ENCODE measurements around the gene PAQR5.

The PAQR5 gene

GRCh38 chr15:69395460-69395859 is 96.7 kb downstream of the PAQR5 start:
- no peak overlapping the region for H3K27ac Mint-ChIP-seq

GRCh38 chr15:69395991-69396390 is 97.3 kb downstream of the PAQR5 start:
- Mint-ChIP-seq H3K36me3 (no peaks in the 10 kb centered on the region), H3K9me3 (ENCODE audit: low read depth) (no peaks in the 10 kb centered on the region), H3K4me1 (ENCODE audit: low read depth) (peaks cover 17% of the 10 kb centered on the region), H3K27ac (no peak overlapping the region), H3K27me3 (no peaks in the 10 kb centered on the region), H3K4me3 (no peak overlapping the region)

More at GRCh38 chr15:69395460-69395859, 96.7 kb downstream of the PAQR5 start:
- H3K4me1 Mint-ChIP-seq (ENCODE audit: low read depth), result peaks cover 13% of the 10 kb centered on the region
- H3K4me3 Mint-ChIP-seq, result no peak overlapping the region
- H3K9me3 Mint-ChIP-seq (ENCODE audit: low read depth), result no peaks in the 10 kb centered on the region
- H3K36me3 Mint-ChIP-seq, result no peaks in the 10 kb centered on the region
- H3K27me3 Mint-ChIP-seq, result no peaks in the 10 kb centered on the region

GRCh38 chr15:69398491-69398891 is 99.8 kb downstream of the PAQR5 start:
- Mint-ChIP-seq H3K27me3 (no peaks in the 10 kb centered on the region), H3K27ac (no peak overlapping the region), H3K9me3 (ENCODE audit: low read depth) (no peaks in the 10 kb centered on the region), H3K36me3 (no peaks in the 10 kb centered on the region), H3K4me1 (ENCODE audit: low read depth) (peaks cover 17% of the 10 kb centered on the region), H3K4me3 (no peak overlapping the region)

GRCh38 chr15:69400850-69401249 is 102.1 kb downstream of the PAQR5 start:
- Mint-ChIP-seq H3K27me3 (peaks cover 3% of the 10 kb centered on the region), H3K9me3 (ENCODE audit: low read depth) (no peaks in the 10 kb centered on the region), H3K27ac (peak overlapping the region; percentile 6), H3K36me3 (no peaks in the 10 kb centered on the region), H3K4me3 (no peak overlapping the region), H3K4me1 (ENCODE audit: low read depth) (peaks cover 10% of the 10 kb centered on the region)

- no peak overlapping the region for H3K4me3 Mint-ChIP-seq
- no peaks in the 10 kb centered on the region for H3K9me3 Mint-ChIP-seq (ENCODE audit: low read depth)
- H3K4me1 Mint-ChIP-seq (ENCODE audit: low read depth), result peaks cover 10% of the 10 kb centered on the region
- no peaks in the 10 kb centered on the region for H3K36me3 Mint-ChIP-seq
- H3K27me3 Mint-ChIP-seq, result peaks cover 6% of the 10 kb centered on the region
- H3K27ac Mint-ChIP-seq, result no peak overlapping the region
These were observed 104.1 kb downstream of the PAQR5 start for GRCh38 chr15:69402816-69403215.

GRCh38 chr15:69403594-69403993 is 104.9 kb downstream of the PAQR5 start:
- peaks cover 6% of the 10 kb centered on the region for H3K4me1 Mint-ChIP-seq (ENCODE audit: low read depth)
- H3K4me3 Mint-ChIP-seq, result no peak overlapping the region
- H3K9me3 Mint-ChIP-seq (ENCODE audit: low read depth), result no peaks in the 10 kb centered on the region
- peaks cover 6% of the 10 kb centered on the region for H3K27me3 Mint-ChIP-seq
- H3K27ac Mint-ChIP-seq, result no peak overlapping the region
- no peaks in the 10 kb centered on the region for H3K36me3 Mint-ChIP-seq

- Mint-ChIP-seq H3K27ac (no peak overlapping the region), H3K36me3 (no peaks in the 10 kb centered on the region), H3K9me3 (ENCODE audit: low read depth) (no peaks in the 10 kb centered on the region), H3K27me3 (peaks cover 8% of the 10 kb centered on the region), H3K4me3 (no peak overlapping the region), H3K4me1 (ENCODE audit: low read depth) (peaks cover 5% of the 10 kb centered on the region)
These were observed 106.4 kb downstream of the PAQR5 start for GRCh38 chr15:69405110-69405509.

- Mint-ChIP-seq H3K27me3 (peaks cover 8% of the 10 kb centered on the region), H3K9me3 (ENCODE audit: low read depth) (no peaks in the 10 kb centered on the region), H3K27ac (no peak overlapping the region), H3K4me1 (ENCODE audit: low read depth) (no peaks in the 10 kb centered on the region), H3K4me3 (no peak overlapping the region), H3K36me3 (no peaks in the 10 kb centered on the region)
These were observed 109.1 kb downstream of the PAQR5 start for GRCh38 chr15:69407719-69408400.

- Mint-ChIP-seq H3K27me3 (peaks cover 8% of the 10 kb centered on the region), H3K4me3 (no peak overlapping the region), H3K4me1 (ENCODE audit: low read depth) (peaks cover 5% of the 10 kb centered on the region), H3K27ac (no peak overlapping the region), H3K9me3 (ENCODE audit: low read depth) (no peaks in the 10 kb centered on the region), H3K36me3 (no peaks in the 10 kb centered on the region)
These were observed 110.1 kb downstream of the PAQR5 start for GRCh38 chr15:69408841-69409240.

- Mint-ChIP-seq H3K27ac (no peak overlapping the region), H3K4me1 (ENCODE audit: low read depth) (peaks cover 13% of the 10 kb centered on the region)
These were observed 111.6 kb downstream of the PAQR5 start for GRCh38 chr15:69410248-69410874.

GRCh38 chr15:69412274-69412673 is 113.6 kb downstream of the PAQR5 start:
- Mint-ChIP-seq H3K27ac (no peak overlapping the region), H3K36me3 (no peaks in the 10 kb centered on the region), H3K27me3 (peaks cover 11% of the 10 kb centered on the region), H3K4me3 (no peak overlapping the region), H3K9me3 (ENCODE audit: low read depth) (no peaks in the 10 kb centered on the region), H3K4me1 (ENCODE audit: low read depth) (peaks cover 15% of the 10 kb centered on the region)

More at GRCh38 chr15:69410248-69410874, 111.6 kb downstream of the PAQR5 start:
- Mint-ChIP-seq H3K9me3 (ENCODE audit: low read depth) (no peaks in the 10 kb centered on the region), H3K4me3 (no peak overlapping the region), H3K27me3 (peaks cover 9% of the 10 kb centered on the region), H3K36me3 (no peaks in the 10 kb centered on the region)

- peaks cover 8% of the 10 kb centered on the region for H3K27me3 Mint-ChIP-seq
- peaks cover 15% of the 10 kb centered on the region for H3K4me1 Mint-ChIP-seq (ENCODE audit: low read depth)
- no peaks in the 10 kb centered on the region for H3K36me3 Mint-ChIP-seq
- H3K27ac Mint-ChIP-seq, result no peak overlapping the region
- H3K4me3 Mint-ChIP-seq, result no peak overlapping the region
- H3K9me3 Mint-ChIP-seq (ENCODE audit: low read depth), result no peaks in the 10 kb centered on the region
These were observed 114.0 kb downstream of the PAQR5 start for GRCh38 chr15:69412701-69413100.

GRCh38 chr15:69413822-69414700 is 115.3 kb downstream of the PAQR5 start, which contains the start of gene KIF23:
KIF23 (plus strand) TSS chr15:69414349; CDS start chr15:69414466, 117 bp downstream.
- Mint-ChIP-seq H3K27me3 (peaks cover 7% of the 10 kb centered on the region), H3K4me1 (ENCODE audit: low read depth) (peaks cover 15% of the 10 kb centered on the region), H3K27ac (peak within 1 kb of the TSS; percentile 5), H3K9me3 (ENCODE audit: low read depth) (no peaks in the 10 kb centered on the region), H3K4me3 (peak within 1 kb of the TSS; percentile 89), H3K36me3 (no peaks in the 10 kb centered on the region)

- peaks cover 15% of the 10 kb centered on the region for H3K4me1 Mint-ChIP-seq (ENCODE audit: low read depth)
- peaks cover 5% of the 10 kb centered on the region for H3K27me3 Mint-ChIP-seq
- peak overlapping the region; percentile 79 for H3K4me3 Mint-ChIP-seq
- H3K36me3 Mint-ChIP-seq, result no peaks in the 10 kb centered on the region
- no peaks in the 10 kb centered on the region for H3K9me3 Mint-ChIP-seq (ENCODE audit: low read depth)
- no peak overlapping the region for H3K27ac Mint-ChIP-seq
These were observed 116.0 kb downstream of the PAQR5 start for GRCh38 chr15:69414701-69415167.

- Mint-ChIP-seq H3K27me3 (peaks cover 5% of the 10 kb centered on the region), H3K36me3 (no peaks in the 10 kb centered on the region), H3K4me3 (peak overlapping the region; percentile 79), H3K9me3 (ENCODE audit: low read depth) (no peaks in the 10 kb centered on the region), H3K27ac (no peak overlapping the region), H3K4me1 (ENCODE audit: low read depth) (peaks cover 15% of the 10 kb centered on the region)
These were observed 116.7 kb downstream of the PAQR5 start for GRCh38 chr15:69415381-69415780.
